GM18502 (cell line): ENCODE measurements around the gene CRABP1.

ENCODE experiments used
- ATAC-seq: cut with Tn5 transposase; IDR thresholded peaks from one replicate; pipeline ENCODE4 v1.9.1; 2021; ENCODE audit warnings: mild to moderate bottlenecking; ENCODE audit not compliant: unreplicated experiment, poor library complexity

Gene CRABP1

GRCh38 chr15:78343276-78344060 is 3.3 kb downstream of the CRABP1 start:
- ATAC-seq: no peak

GRCh38 chr15:78345396-78346125 is 5.4 kb downstream of the CRABP1 start:
- ATAC-seq: no peak

GRCh38 chr15:78347586-78348543 is 7.7 kb downstream of the CRABP1 start:
- no peak for ATAC-seq

- ATAC-seq: no peak
Observed at GRCh38 chr15:78350058-78350457, 9.9 kb downstream of the CRABP1 start.

GRCh38 chr15:78351539-78351938 is 11.4 kb downstream of the CRABP1 start:
- ATAC-seq: no peak

GRCh38 chr15:78353093-78353492 is 12.9 kb downstream of the CRABP1 start:
- no peak for ATAC-seq

GRCh38 chr15:78355177-78355576 is 15.0 kb downstream of the CRABP1 start:
- ATAC-seq: no peak

GRCh38 chr15:78358102-78358870 is 18.1 kb downstream of the CRABP1 start:
- no peak for ATAC-seq

- no peak for ATAC-seq
Observed at GRCh38 chr15:78359041-78359808, 19.1 kb downstream of the CRABP1 start.

GRCh38 chr15:78360367-78360801 is 20.2 kb downstream of the CRABP1 start:
- ATAC-seq: no peak

GRCh38 chr15:78360958-78361718 is 21.0 kb downstream of the CRABP1 start:
- no peak for ATAC-seq

GRCh38 chr15:78361771-78362506 is 21.8 kb downstream of the CRABP1 start:
- ATAC-seq: no peak

GRCh38 chr15:78362716-78363380 is 22.7 kb downstream of the CRABP1 start:
- no peak for ATAC-seq

GRCh38 chr15:78363381-78363734 is 23.2 kb downstream of the CRABP1 start:
- ATAC-seq: no peak

- ATAC-seq: no peak
Observed at GRCh38 chr15:78364233-78364632, 24.1 kb downstream of the CRABP1 start.

GRCh38 chr15:78365917-78366316 is 25.8 kb downstream of the CRABP1 start:
- ATAC-seq: no peak

GRCh38 chr15:78366342-78366741 is 26.2 kb downstream of the CRABP1 start:
- ATAC-seq: no peak
